HG03565 (cell line): ENCODE measurements around the gene ZBTB46.
"Not testable (repeated sequence)": the region's sequence is repeated elsewhere in the genome, so short reads cannot be mapped to it uniquely, and the experiment has no call there.

Experiments used
- ATAC-seq: cut with Tn5 transposase; IDR thresholded peaks from one replicate; pipeline ENCODE4 v1.9.1; 2021; ENCODE audit warnings: mild to moderate bottlenecking, moderate library complexity; ENCODE audit not compliant: unreplicated experiment

The ZBTB46 gene

DNA sequence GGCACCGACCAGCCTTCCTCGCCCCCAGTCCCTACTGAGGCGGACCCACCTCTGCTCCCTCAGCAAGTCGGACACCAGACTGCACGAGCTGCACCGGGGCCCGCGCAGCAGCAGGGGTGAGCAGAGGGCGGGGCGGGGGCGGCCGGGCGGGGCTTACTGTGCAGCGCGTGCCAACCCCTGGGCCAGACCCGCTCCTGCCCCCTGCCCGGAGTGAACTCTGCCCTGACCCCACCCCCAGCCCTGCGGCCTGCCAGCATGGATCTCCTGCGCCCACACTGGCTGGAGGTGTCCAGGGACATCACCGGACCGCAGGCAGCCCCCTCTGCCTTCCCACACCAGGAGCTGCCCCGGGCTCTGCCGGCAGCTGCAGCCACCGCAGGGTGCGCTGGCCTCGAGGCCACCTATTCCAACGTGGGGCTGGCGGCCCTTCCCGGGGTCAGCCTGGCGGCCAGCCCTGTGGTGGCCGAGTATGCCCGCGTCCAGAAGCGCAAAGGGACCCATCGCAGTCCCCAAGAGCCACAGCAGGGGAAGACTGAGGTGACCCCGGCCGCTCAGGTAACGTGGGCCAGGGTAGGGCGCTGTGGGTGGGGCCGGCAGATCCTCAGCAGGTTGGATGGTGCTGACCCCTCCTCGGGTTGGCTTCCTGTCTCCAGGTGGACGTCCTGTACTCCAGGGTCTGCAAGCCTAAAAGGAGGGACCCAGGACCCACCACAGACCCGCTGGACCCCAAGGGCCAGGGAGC, 92.9 kb downstream of the ZBTB46 start:
- no peak for ATAC-seq

DNA sequence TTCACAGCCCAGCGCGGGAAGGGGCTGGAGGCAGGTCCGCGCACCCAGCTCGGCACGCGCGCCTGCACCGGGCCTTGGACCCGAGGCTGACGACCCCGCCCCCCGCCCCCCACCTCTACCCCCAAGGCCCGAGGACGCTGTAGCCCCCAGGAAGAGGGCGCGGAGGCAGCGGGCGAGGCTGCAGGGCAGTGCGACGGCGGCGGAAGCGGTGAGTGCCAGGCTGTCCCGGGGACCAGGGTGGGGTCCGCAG, 93.4 kb downstream of the ZBTB46 start:
- no peak for ATAC-seq

DNA sequence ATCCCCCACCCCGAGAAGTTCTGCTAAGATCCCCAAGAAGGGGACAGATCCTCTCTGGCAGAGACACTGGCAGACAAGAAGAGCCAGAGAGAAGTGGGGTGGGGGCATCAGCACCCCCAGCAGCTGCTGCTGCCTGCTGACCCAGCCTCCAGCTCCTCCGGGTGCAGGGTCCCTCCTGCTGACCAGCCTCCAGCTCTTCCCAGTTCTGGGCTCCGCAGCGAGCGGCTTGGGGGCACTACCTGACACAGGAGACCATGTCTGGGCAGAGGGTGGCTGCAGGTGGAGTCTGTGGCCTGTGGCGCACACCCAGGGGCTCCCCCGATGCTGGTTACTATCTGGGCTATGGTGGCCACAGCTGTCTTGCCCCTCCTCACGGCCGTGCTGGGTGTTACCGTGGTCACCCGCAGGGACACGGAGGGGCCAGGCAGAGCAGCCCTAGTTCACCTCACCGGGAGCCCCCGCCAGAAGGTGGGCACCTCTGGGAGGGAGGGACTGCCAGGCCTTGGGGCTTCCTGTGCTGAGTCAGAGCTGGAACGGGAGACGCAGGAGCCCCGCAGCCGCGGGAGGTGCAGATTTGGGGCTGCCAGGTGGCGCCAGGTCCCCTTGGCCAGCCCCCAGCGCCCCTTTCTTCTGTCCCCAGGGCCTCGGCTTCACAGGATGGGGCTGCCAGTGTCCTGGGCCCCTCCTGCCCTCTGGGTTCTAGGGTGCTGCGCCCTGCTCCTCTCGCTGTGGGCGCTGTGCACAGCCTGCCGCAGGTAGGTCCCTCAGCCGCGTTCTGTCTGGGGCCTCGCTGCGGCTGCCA, 94.0 kb downstream of the ZBTB46 start:
- ATAC-seq, result no peak

DNA sequence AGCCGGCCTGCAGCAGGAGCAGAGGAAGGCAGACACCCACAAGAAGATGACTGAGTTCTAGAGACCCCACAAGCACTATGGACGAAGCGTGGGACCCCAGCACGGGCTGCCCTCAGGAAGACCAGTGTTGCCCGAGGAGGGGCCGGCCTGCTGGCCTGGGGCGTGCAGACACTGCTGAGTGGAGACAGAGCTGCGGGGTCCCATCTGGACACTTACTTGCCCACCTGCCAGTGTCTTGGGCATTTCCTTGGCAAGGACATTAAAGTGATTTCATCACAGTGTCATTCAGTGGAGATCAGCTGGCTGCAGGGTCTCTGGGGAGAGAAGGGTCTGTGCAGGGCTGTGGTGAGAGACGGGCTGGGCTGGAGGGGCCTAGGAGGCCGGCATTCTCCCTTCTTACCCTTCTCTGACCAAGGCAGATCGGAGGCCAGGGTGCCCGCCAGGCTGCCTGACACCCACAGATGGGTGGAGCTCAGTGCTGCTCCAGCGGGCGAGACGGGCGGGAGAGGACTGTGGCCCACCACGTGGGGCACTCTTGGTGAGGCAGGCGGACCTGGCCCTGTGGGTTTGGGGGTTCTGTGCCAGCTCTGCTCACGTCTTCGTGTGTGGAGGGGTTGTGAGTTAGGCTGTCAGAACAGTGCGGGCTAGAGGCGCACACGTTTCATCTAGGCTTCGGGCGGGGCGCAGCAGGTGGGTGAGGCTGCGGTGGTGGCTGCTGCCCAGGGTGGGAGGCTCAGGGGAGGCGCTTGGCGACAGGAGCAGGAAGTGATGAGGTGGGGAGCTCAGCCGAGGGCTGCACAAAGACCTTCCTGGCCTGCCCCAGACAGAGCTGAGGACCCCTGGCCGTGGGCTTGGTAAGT, 95.0 kb downstream of the ZBTB46 start, which contains the start of gene LIME1:
LIME1 (plus strand) TSS at position 806 of the 860 bp plus-strand sequence. CDS start 886 bp downstream, outside the sequence.
- ATAC-seq, result no peak

DNA sequence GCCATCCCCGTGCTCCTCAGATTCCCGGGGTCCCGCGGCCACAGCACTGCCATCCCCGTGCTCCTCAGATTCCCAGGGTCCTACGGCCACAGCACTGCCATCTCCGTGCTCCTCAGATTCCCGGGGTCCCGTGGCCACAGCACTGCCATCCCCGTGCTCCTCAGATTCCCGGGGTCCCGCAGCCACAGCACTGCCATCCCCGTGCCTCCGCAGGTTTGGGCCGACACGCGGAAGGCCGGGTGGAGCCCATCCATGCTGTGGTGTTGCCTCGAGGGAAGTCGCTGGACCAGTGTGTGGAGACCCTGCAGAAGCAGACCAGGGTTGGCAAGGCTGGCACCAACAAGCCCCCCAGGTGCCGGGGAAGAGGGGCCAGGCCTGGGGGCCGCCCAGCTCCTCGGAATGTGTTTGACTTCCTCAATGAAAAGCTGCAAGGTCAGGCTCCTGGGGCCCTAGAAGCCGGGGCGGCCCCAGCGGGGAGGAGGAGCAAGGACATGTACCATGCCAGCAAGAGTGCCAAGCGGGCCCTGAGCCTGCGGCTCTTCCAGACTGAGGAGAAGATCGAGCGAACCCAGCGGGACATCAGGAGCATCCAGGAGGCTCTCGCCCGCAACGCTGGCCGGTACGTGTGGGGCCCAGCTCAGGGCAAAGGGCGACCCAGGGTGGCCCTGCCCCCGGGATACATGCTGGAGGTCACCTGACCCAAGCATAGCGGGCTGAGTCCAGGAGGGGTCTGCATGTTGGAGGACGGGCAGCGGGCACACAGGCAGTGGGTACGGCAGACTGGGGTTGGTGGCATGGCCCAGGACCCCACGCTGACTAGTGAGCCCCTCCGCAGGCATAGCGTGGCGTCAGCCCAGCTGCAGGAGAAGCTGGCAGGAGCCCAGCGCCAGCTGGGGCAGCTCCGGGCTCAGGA, 95.9 kb downstream of the ZBTB46 start:
- no peak for ATAC-seq

DNA sequence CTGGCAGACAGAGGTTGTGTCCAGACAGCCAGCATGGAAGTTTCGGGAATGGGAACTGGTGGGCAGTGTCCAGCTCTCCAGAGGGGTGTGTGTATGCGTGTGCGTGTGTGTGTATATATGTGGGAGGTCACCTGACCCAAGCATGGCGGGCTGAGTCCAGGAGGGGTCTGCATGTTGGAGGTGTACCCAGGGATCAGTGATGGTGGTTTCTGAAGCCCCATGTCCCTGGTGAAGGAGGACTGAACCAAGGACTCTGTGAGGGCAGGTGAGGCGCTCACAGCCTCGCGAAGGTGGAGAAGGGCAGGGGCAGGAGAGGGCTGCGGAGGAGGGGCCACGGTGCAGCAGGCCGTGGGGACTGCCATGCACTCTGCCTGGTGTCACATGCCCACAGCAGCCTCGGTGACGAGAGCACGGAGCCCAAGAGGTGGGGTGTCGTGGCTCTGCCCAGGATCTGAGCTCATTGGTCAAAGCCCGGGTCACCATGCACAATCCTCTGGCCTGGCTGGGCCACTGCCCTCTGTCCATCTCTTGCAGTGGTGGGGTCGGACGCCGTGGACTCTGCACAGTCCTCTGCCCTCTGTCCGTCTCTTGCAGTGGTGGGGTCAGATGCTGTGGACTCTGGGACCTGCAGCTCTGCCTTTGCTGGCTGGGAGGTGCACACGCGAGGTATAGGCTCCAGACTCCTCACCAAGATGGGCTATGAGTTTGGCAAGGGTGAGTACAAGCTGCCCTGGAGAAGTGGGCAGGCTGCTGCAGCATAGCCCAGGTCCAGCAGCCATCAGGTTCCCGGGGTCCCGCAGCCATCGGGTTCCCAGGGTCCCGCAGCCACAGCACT, 96.7 kb downstream of the ZBTB46 start:
- no peak for ATAC-seq

DNA sequence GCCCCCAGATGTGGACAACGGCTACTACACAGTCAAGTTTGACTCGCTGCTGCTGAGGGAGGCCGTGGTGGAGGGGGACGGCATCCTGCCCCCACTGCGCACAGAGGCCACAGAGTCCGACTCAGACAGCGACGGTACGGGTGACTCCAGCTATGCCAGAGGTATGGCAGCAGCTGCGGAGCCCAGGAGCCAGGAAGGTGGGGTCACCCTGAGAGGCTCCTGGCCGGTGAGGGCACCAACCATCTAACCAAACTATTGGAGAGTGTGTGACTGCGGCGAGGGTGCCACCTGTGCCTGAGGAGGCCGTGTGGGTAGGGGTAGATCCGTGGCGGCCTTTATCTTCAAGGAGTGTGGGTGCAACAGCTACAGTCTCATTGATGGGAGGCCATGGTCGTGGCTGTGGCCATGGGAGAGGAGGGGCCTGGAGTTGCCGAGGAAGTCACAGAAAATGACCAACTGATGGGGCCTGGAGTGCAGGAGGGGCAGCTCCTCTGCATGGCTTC, 97.4 kb downstream of the ZBTB46 start:
- ATAC-seq, result no peak

DNA sequence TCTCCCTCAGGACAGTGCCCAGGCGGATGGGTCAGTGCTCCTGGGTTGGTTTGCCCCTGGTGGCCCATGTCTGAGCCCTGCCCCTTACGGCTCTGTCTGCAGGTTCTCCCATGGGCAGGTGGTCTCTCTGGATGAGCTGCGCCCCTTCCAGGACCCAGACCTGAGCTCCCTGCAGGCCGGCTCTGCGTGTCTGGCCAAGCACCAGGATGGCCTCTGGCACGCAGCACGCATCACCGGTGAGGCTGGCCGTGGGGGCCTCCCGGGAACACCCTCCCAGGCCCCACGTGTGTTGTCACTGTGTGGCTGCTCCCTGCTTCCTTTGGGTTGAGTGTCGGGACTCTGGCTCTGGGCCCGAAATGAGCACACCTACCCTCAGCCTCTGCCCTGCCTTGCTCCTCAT, 97.9 kb downstream of the ZBTB46 start:
- no peak for ATAC-seq

DNA sequence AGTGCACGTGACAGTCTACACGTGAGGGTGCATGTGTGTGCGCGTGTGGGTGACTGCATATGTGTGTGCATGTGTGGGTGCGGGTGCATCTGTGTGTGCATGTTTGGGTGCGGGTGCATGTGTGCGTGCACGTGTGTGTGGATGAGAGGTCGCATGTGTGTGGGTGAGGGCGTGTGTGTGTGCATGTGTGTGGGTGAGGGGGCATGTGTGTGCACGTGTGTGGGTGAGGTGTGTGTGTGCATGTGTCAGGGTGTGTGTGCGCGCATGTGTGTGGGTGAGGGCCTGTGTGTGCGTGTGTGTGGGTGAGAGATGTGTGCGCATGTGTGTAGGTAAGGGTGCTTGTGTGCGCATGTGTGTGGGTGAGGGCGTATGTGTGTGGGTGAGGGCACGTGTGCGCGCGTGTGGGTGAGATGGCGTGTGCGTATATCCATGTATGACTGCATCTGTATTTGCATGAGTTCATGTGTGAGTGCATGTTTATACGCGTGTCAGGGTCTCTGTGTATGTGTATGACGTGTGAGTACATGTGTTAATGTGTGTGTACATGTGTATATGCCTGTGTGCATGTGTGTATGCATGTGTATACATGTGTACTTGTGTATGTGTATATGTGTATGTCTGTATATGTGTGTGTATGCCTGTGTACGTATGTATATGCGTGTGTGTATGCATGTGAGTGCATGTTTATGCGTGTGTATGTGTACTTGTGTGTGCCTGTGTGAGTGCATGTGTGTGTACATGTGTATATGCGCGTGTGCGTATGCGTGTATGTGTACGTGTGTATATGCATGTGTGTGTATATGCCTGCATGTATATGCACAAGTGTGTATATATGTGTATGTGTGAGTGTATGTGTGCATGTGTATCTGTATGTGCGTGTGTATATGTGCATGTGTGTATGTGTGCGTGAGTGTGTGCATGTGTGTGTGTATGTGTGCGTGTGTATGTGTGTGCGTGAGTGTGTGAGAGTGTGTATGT, 98.7 kb downstream of the ZBTB46 start:
- ATAC-seq, result no peak

DNA sequence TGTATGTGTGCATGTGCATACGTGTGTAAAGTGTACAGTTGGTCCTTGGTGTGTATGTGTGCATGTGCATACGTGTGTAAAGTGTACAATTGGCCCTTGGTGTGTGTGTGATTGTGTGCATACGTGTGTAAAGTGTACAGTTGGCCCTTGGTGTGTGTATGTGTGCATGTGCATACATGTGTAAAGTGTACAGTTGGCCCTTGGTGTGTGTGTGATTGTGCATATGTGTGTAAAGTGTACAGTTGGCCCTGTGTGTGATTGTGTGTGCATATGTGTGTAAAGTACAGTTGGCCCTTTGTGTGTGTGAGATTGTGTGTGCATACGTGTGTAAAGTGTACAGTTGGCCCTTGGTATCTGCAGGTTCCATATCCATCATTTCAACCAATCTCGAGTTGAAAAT, 99.7 kb downstream of the ZBTB46 start:
- ATAC-seq, result no peak

DNA sequence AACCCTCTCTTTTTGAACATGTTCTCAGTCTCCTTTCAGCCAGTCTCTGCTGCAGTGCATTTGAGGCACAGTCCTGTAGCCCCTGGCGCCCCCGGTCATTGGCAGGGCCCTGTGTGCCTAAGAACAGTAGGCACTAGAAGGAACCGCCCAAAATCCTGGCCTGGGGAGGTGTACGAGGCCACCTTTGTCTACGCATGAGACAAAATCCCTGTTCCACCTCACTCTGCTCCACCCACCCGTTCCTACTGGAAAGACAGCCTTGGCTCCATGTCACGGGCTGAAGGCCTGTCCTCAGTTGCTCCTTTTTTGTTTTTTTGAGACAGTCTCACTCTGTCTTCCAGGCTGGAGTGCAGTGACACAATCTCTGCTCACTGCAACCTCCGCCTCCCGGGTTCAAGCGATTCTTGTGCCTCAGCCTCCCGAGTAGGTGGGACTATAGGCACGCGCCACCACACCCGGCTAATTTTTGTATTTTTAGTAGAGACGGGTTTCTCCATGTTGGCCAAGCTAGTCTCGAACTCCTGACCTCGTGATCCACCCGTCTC, 100.8 kb downstream of the ZBTB46 start:
- ATAC-seq, result not testable (repeated sequence)

DNA sequence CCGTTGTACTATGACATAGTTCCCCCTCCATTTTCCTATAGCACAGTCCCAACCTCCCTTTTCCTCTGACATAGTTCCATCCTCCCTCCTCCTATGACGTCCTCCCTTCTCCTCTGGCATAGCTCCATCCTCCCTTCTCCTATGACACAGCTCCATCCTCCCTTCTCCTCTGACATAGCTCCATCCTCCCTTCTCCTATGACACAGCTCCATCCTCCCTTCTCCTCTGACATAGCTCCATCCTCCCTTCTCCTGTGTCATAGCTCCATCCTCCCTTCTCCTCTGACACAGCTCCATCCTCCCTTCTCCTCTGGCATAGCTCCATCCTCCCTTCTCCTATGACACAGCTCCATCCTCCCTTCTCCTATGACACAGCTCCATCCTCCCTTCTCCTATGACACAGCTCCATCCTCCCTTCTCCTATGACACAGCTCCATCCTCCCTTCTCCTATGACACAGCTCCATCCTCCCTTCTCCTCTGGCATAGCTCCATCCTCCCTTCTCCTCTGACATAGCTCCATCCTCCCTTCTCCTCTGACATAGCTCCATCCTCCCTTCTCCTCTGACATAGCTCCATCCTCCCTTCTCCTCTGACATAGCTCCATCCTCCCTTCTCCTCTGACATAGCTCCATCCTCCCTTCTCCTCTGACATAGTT, 108.0 kb downstream of the ZBTB46 start:
- ATAC-seq, result not testable (repeated sequence)

DNA sequence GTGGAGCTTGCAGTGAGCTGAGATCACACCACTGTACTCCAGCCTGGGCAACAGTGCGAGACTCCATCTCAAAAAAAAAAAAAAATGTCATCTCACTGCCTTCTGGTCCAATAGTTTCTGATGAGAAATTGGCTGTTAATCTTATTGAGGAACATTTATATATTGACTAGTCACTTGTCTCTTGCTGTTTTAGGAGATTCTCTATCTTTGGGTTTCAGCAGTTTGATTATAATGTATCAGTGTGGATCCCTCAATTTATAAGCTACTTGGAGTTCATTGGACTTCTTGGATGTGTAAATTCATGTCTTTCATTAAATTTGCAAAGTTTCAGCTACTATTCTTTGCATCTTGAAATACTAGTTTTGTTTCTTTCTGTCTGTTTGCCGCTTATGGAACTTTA, 112.1 kb downstream of the ZBTB46 start:
- no peak for ATAC-seq

DNA sequence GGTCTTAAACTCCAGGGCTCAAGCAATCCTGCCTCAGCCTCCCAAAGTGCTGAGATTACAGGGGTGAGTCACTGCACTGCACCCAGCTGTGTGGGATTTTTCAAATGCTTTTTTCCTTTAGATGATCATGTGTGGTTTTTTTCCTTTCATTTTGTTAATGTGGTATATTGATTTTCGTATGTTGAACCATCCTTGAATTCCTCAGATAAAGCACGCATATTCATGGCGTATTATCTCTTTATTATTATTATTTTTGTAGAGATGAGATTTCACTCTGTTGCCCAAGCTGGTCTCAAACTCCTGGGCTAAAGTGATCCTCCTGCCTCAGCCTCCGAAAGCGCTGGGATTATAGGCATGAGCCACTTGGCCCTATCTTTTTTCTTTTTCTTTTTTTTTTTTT, 116.2 kb downstream of the ZBTB46 start:
- no peak for ATAC-seq

DNA sequence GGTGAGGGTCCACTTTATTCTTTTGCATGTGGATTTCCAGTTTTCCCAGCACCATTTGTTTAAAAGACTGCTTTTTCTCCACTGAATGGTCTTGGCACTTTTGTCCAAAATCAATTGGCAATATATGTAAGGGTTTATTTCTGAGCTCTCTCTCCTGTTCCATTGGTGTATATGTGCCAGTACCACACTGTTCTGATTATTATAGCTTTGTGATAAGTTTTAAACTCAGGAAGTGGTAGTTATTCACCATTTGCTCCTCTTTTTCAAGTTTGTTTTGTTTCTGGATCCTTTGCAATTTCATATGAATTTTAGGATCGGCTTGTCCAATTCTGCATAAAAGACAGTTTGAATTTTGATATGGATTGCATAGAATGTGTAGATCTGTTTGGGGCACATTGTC, 118.9 kb downstream of the ZBTB46 start:
- no peak for ATAC-seq

DNA sequence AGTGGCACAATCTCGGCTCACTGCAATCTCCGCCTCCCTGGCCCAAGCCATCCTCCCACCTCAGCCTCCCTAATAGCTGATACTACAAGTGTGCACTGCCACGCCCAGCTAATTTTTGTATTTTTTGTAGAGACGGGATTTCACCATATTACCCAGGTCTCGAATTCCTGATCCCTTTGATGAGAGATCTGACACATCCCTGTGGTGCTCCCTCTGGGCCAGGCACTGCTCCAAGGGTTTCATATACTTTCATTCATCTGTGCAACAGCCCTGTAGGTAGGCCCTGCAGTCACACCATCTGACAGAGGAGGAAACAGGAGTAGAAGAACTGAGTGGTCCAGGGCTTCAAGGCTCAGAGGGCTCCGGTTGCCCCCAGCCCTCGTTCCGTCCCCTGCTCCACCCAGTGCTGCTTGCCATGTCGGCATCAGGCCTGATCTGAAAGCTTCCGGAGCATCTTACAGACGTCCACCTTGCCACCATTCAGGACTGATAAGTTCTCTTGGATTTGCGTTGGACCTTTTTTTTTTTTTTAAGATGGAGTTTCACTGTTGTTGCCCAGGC, 119.9 kb downstream of the ZBTB46 start:
- no peak for ATAC-seq

DNA sequence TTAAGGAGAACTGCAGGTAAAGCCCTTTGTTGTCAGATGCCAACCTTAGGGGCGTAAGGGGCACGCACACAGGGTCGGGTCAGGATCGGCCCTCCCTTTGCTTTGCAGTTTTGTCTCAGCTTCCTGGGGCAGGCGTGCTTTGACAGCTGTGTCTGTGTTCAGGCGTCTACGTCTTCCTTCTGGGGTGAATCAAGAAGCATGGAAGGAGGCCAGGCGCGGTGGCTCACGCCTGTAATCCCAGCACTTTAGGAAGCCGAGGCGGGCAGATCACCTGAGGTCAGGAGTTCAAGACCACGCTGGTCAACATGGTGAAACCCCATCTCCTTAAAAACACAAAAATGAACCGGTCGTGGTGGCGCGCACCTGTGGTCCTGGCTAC, 121.9 kb downstream of the ZBTB46 start:
- no peak for ATAC-seq
